GM23338 (cell line): ENCODE data around the gene PIBF1. TPM values are rescaled to one million over a fixed set of nuclear protein-coding genes. Genes with fewer than 3 reads are reported as not detected.
"Not testable (repeated sequence)": the region's sequence is repeated elsewhere in the genome, so short reads cannot be mapped to it uniquely, and the experiment has no call there.

Experiments
- ATAC-seq: fragments of 200-7000 bp; cut with Tn5 transposase; 3 replicates; pipeline ENCODE4 v1.9.1; 2020
- DNase-seq: peaks from one replicate; pipeline ENCODE4 v3.0.0-alpha.2; 2015; ENCODE audit warnings: low spot score
- H2AFZ ChIP-seq: fragments of 200-600 bp; sonication (generic); 2 replicates; pipeline ENCODE4 v1.8.0; 2016; ENCODE audit warnings: antibody characterized with exemption, mild to moderate bottlenecking, moderate library complexity
- H3F3A ChIP-seq: fragments of 200-600 bp; sonication (generic); replicated peaks from 2 replicates; pipeline ENCODE4 v1.8.0; 2017; ENCODE audit warnings: antibody characterized with exemption, mixed run types, low read depth
- H3K27ac ChIP-seq: fragments of 200-600 bp; sonication (generic); 2 replicates; pipeline ENCODE4 v1.6.1; 2016; ENCODE audit warnings: low read depth
- H3K27me3 ChIP-seq: fragments of 200-600 bp; sonication (generic); 2 replicates; pipeline ENCODE4 v1.8.0; 2016; ENCODE audit warnings: mild to moderate bottlenecking, mixed run types, moderate library complexity; ENCODE audit not compliant: insufficient read depth
- H3K36me3 ChIP-seq: fragments of 200-600 bp; sonication (generic); 2 replicates; pipeline ENCODE4 v1.8.0; 2016; ENCODE audit warnings: mild to moderate bottlenecking; ENCODE audit not compliant: insufficient read depth
- H3K4me1 ChIP-seq: fragments of 200-600 bp; sonication (generic); 2 replicates; pipeline ENCODE4 v1.8.0; 2016; ENCODE audit warnings: mild to moderate bottlenecking, moderate library complexity; ENCODE audit not compliant: insufficient read depth
- H3K4me2 ChIP-seq: fragments of 200-600 bp; sonication (generic); 2 replicates; pipeline ENCODE4 v1.7.1; 2017; ENCODE audit warnings: mixed run types
- H3K4me3 ChIP-seq: fragments of 200-600 bp; sonication (generic); 2 replicates; pipeline ENCODE4 v1.6.1; 2016; ENCODE audit warnings: mixed run types
- H3K79me2 ChIP-seq: fragments of 200-600 bp; sonication (generic); replicated peaks from 2 replicates; pipeline ENCODE4 v1.8.0; 2017; ENCODE audit warnings: mild to moderate bottlenecking; ENCODE audit not compliant: insufficient read depth
- H3K9me2 ChIP-seq: fragments of 200-600 bp; sonication (generic); 2 replicates; pipeline ENCODE4 v1.8.0; 2017; ENCODE audit not compliant: insufficient read depth
- H4K20me1 ChIP-seq: fragments of 200-600 bp; sonication (generic); replicated peaks from 2 replicates; pipeline ENCODE4 v1.8.0; 2017; ENCODE audit warnings: mild to moderate bottlenecking; ENCODE audit not compliant: insufficient read depth
- H3K27ac Mint-ChIP-seq: 2 replicates; pipeline ENCODE4 v1.8.0; 2020; ENCODE audit warnings: inconsistent platforms, mild to moderate bottlenecking, moderate library complexity, mixed read lengths
- H3K27me3 Mint-ChIP-seq: 3 replicates; pipeline ENCODE4 v1.8.0; 2022; ENCODE audit warnings: low read depth, mild to moderate bottlenecking, moderate library complexity, mixed read lengths, inconsistent platforms; ENCODE audit not compliant: insufficient read depth, poor library complexity
- H3K36me3 Mint-ChIP-seq: 3 replicates; pipeline ENCODE4 v1.8.0; 2021; ENCODE audit warnings: low read depth, mild to moderate bottlenecking, inconsistent platforms, moderate library complexity, mixed read lengths
- H3K4me1 Mint-ChIP-seq: 3 replicates; pipeline ENCODE4 v1.8.0; 2020; ENCODE audit warnings: mild to moderate bottlenecking, inconsistent platforms, mixed read lengths
- H3K4me3 Mint-ChIP-seq: 3 replicates; pipeline ENCODE4 v1.8.0; 2021; ENCODE audit warnings: moderate library complexity, mild to moderate bottlenecking, inconsistent platforms, mixed read lengths
- H3K9me3 Mint-ChIP-seq: 3 replicates; pipeline ENCODE4 v1.8.0; 2020; ENCODE audit warnings: moderate library complexity, mild to moderate bottlenecking, inconsistent platforms, mixed read lengths
- CREB1 ChIP-seq: fragments of 250-450 bp; sonication (Bioruptor Pico); IDR thresholded peaks from 2 replicates; pipeline ENCODE4 v1.5.0; 2020; ENCODE audit warnings: low read depth, mild to moderate bottlenecking, moderate library complexity
- EZH2 ChIP-seq: fragments of 200-600 bp; sonication (generic); IDR thresholded peaks from one replicate; pipeline ENCODE4 v1.8.0; 2017; ENCODE audit warnings: antibody characterized with exemption, mild to moderate bottlenecking, low read depth; ENCODE audit not compliant: unreplicated experiment
- JUNB ChIP-seq: IDR thresholded peaks from one replicate; pipeline ENCODE4 v1.6.1; 2016; ENCODE audit warnings: antibody characterized with exemption; ENCODE audit not compliant: unreplicated experiment
- NANOG ChIP-seq: IDR thresholded peaks from 2 replicates; pipeline ENCODE4 v1.6.1; 2016; ENCODE audit warnings: antibody characterized with exemption, borderline replicate concordance
- POLR2AphosphoS5 ChIP-seq: IDR thresholded peaks from 2 replicates; pipeline ENCODE4 v1.6.1; 2016; ENCODE audit warnings: antibody characterized with exemption, low read depth
- STAT1 ChIP-seq: IDR thresholded peaks from one replicate; pipeline ENCODE4 v1.6.1; 2016; ENCODE audit warnings: antibody characterized with exemption; ENCODE audit not compliant: unreplicated experiment
- ZNF114 ChIP-seq: fragments of 250-450 bp; sonication (Bioruptor Pico); IDR thresholded peaks from 2 replicates; pipeline ENCODE4 v1.5.0; 2020; ENCODE audit warnings: mild to moderate bottlenecking, moderate library complexity
- ZNF331 ChIP-seq: fragments of 250-450 bp; sonication (Bioruptor Pico); IDR thresholded peaks from 2 replicates; pipeline ENCODE4 v1.5.0; 2020; ENCODE audit warnings: low read depth, mild to moderate bottlenecking, moderate library complexity
- polyA plus RNA-seq: library from polyadenylated mRNA; unstranded; fragments of >200 nt; fragmentation: Nextera tagmentation; extraction: Ambion mirVana; gene quantifications from 2 replicates; pipeline ENCODE4 v1.2.1, GENCODE V29; 2016
- total RNA-seq: library from RNA; depleted of rRNA; stranded (reverse); fragments of >200 nt; shearing (Covaris generic); gene quantifications from 2 replicates; pipeline ENCODE4 v1.2.3, GENCODE V29; 2014
- TF ChIP-seq, protein P1 (sequence below), 2 experiments: fragments of 200-600 bp in 1 of 2; sonication (generic) in 1 of 2; conservative IDR thresholded peaks; 2 replicates each; pipeline versions ENCODE4 v1.5.1 to v1.6.1; 2016 to 2017; ENCODE audit warnings: antibody characterized with exemption in 2 of 2, low read depth in 2 of 2, mild to moderate bottlenecking in 2 of 2, moderate library complexity in 1 of 2
- TF ChIP-seq, protein P2 (sequence below): fragments of 250-450 bp; sonication (Bioruptor Pico); IDR thresholded peaks from 2 replicates; pipeline ENCODE4 v1.5.0; 2020; ENCODE audit warnings: mild to moderate bottlenecking, moderate library complexity

PIBF1 gene
- total and polyA plus RNA-seq, 2 experiments from 2014 or later, result 14.9 to 22.6 TPM

DNA sequence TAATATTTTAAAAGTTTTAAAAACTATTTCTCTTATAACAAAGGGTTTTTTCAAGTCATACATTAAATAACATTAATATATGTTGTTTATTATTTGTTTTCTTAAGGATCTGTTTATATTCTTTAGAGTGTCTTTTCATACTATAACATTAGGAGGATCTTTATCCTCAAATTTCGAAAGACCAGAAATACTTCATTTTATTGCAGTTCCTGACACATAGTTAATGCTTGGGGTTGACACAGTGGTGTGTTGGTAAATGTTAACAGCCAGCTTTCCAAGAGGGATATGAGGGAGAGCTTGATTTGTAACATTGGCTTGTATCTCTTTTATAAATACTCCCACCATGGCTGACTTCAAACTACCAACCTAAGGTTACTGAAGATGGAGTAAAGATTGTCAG lies 150.3 kb downstream of the PIBF1 start (continued):
- TF ChIP-seq ZNF331 (no peak), ZNF114 (CRISPR knock-in tag) (no peak), CREB1 (no peak), NANOG (no peak), POLR2AphosphoS5 (no peak), JUNB (no peak), STAT1 (no peak), EZH2 (no peak)
- TF ChIP-seq, protein P1, sequence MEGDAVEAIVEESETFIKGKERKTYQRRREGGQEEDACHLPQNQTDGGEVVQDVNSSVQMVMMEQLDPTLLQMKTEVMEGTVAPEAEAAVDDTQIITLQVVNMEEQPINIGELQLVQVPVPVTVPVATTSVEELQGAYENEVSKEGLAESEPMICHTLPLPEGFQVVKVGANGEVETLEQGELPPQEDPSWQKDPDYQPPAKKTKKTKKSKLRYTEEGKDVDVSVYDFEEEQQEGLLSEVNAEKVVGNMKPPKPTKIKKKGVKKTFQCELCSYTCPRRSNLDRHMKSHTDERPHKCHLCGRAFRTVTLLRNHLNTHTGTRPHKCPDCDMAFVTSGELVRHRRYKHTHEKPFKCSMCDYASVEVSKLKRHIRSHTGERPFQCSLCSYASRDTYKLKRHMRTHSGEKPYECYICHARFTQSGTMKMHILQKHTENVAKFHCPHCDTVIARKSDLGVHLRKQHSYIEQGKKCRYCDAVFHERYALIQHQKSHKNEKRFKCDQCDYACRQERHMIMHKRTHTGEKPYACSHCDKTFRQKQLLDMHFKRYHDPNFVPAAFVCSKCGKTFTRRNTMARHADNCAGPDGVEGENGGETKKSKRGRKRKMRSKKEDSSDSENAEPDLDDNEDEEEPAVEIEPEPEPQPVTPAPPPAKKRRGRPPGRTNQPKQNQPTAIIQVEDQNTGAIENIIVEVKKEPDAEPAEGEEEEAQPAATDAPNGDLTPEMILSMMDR (conservative IDR thresholded peaks at IDR 0.05; ENCODE audit: low read depth in 2 of 2), result no peak

DNA sequence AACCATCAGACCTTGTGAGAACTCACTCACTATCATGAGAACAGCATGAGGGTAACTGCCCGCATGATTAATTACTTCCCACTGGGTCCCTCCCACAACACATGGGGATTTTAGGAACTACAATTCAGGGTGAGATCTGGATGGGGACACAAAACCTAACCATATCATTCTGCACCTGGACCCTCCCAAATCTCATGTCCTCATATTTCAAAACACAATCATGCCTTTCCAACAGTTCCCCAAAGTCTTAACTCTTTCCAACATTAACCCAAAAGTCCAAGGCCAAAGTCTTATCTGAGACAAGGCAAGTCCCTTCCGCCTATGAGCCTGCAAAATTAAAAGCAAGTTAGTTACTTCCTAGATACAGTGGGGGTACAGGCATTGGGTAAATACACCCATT lies 164.3 kb downstream of the PIBF1 start:
- H3K4me3 Mint-ChIP-seq, ATAC-seq, H3K4me1 ChIP-seq: not testable (repeated sequence)

DNA sequence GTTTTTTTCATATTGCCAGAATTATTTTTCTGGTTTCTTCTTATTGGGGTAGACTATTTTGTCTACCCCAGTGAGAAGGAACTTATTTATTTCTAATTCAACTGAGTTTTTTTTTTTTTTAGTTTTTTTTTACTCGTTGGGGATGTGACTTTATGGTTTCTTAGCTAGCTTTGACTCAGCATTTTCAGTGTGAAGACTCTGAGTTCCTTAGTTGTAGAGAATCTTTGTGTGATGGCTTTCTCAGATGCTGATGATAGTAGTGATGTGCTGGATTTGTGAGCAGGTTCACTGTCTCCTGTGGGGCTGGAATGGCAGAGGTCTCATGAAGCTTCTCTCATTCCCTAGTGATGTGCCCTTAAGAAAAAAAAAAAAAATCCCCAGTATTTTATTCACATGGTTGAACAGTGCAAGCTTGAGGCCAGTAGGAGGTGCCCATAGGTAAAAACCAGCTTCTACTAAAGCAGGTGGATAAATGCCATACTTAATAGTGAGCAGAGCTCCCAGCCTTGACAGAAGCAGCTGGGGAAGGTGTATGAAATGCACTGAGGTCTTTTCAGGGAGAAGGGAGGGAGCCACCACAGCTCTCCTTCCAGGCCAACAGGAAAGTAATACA lies 170.7 kb downstream of the PIBF1 start:
- Histone ChIP-seq H3K79me2 (no peaks in the 10 kb centered on the region), H2AFZ (no peak overlapping the region), H3K9me2 (no peaks in the 10 kb centered on the region), H3K36me3 (no peaks in the 10 kb centered on the region), H3K4me2 (no peak overlapping the region), H3K4me3 (no peak overlapping the region), H3K27ac (no peak overlapping the region), H4K20me1 (no peaks in the 10 kb centered on the region), H3K4me1 (no peaks in the 10 kb centered on the region), H3F3A (no peaks in the 10 kb centered on the region), H3K27me3 (no peaks in the 10 kb centered on the region)
- DNase-seq (peak; percentile 29), ATAC-seq (peak; percentile 83)
- no peak overlapping the region for H3K4me3 Mint-ChIP-seq
- no peaks in the 10 kb centered on the region for H3K4me1 Mint-ChIP-seq
- peaks cover 2% of the 10 kb centered on the region for H3K27me3 Mint-ChIP-seq
- H3K9me3 Mint-ChIP-seq, result peaks cover 3% of the 10 kb centered on the region; the same call in 1 of the 3 replicates
- TF ChIP-seq, protein P2, sequence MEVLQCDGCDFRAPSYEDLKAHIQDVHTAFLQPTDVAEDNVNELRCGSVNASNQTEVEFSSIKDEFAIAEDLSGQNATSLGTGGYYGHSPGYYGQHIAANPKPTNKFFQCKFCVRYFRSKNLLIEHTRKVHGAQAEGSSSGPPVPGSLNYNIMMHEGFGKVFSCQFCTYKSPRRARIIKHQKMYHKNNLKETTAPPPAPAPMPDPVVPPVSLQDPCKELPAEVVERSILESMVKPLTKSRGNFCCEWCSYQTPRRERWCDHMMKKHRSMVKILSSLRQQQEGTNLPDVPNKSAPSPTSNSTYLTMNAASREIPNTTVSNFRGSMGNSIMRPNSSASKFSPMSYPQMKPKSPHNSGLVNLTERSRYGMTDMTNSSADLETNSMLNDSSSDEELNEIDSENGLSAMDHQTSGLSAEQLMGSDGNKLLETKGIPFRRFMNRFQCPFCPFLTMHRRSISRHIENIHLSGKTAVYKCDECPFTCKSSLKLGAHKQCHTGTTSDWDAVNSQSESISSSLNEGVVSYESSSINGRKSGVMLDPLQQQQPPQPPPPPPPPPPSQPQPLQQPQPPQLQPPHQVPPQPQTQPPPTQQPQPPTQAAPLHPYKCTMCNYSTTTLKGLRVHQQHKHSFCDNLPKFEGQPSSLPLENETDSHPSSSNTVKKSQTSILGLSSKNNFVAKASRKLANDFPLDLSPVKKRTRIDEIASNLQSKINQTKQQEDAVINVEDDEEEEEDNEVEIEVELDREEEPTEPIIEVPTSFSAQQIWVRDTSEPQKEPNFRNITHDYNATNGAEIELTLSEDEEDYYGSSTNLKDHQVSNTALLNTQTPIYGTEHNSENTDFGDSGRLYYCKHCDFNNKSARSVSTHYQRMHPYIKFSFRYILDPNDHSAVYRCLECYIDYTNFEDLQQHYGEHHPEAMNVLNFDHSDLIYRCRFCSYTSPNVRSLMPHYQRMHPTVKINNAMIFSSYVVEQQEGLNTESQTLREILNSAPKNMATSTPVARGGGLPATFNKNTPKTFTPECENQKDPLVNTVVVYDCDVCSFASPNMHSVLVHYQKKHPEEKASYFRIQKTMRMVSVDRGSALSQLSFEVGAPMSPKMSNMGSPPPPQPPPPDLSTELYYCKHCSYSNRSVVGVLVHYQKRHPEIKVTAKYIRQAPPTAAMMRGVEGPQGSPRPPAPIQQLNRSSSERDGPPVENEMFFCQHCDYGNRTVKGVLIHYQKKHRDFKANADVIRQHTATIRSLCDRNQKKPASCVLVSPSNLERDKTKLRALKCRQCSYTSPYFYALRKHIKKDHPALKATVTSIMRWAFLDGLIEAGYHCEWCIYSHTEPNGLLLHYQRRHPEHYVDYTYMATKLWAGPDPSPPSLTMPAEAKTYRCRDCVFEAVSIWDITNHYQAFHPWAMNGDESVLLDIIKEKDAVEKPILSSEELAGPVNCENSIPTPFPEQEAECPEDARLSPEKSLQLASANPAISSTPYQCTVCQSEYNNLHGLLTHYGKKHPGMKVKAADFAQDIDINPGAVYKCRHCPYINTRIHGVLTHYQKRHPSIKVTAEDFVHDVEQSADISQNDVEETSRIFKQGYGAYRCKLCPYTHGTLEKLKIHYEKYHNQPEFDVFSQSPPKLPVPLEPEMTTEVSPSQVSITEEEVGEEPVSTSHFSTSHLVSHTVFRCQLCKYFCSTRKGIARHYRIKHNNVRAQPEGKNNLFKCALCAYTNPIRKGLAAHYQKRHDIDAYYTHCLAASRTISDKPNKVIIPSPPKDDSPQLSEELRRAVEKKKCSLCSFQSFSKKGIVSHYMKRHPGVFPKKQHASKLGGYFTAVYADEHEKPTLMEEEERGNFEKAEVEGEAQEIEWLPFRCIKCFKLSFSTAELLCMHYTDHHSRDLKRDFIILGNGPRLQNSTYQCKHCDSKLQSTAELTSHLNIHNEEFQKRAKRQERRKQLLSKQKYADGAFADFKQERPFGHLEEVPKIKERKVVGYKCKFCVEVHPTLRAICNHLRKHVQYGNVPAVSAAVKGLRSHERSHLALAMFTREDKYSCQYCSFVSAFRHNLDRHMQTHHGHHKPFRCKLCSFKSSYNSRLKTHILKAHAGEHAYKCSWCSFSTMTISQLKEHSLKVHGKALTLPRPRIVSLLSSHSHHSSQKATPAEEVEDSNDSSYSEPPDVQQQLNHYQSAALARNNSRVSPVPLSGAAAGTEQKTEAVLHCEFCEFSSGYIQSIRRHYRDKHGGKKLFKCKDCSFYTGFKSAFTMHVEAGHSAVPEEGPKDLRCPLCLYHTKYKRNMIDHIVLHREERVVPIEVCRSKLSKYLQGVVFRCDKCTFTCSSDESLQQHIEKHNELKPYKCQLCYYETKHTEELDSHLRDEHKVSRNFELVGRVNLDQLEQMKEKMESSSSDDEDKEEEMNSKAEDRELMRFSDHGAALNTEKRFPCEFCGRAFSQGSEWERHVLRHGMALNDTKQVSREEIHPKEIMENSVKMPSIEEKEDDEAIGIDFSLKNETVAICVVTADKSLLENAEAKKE (CRISPR knock-in tag), result no peak
- TF ChIP-seq, protein P1 (conservative IDR thresholded peaks at IDR 0.05; ENCODE audit: low read depth in 2 of 2), result peak; percentile 43 to 44
- TF ChIP-seq EZH2, result no peak
- peaks cover 22% of the 10 kb centered on the region; the same call in 2 of the 3 replicates for H3K36me3 Mint-ChIP-seq
- H3K27ac Mint-ChIP-seq, result peak overlapping the region; percentile 61; the same call in 1 of the 2 replicates

More for the DNA sequence above, 164.3 kb downstream of the PIBF1 start:
- not testable (repeated sequence) for H3K9me3 Mint-ChIP-seq, H3K27me3 Mint-ChIP-seq, H3K27ac Mint-ChIP-seq, H3F3A ChIP-seq, H3K27ac ChIP-seq, H2AFZ ChIP-seq, H3K4me2 ChIP-seq, H3K36me3 ChIP-seq, H3K9me2 ChIP-seq, H4K20me1 ChIP-seq, H3K4me1 Mint-ChIP-seq, H3K27me3 ChIP-seq, H3K4me3 ChIP-seq, DNase-seq, H3K79me2 ChIP-seq
- H3K36me3 Mint-ChIP-seq, result peaks cover 29% of the 10 kb centered on the region; the same call in 2 of the 3 replicates
